Hepatocyte (in vitro differentiated cells): ENCODE data around the gene WDPCP. TPM values are rescaled to one million over a fixed set of nuclear protein-coding genes. Genes with fewer than 3 reads are reported as not detected.

Experiments
- DNase-seq: peaks from one replicate; pipeline ENCODE4 v3.0.0-alpha.2; 2016; ENCODE audit warnings: low spot score
- H2AFZ ChIP-seq: fragments of 200-600 bp; sonication (generic); 2 replicates; pipeline ENCODE4 v1.6.0; 2016; ENCODE audit warnings: antibody characterized with exemption, mild to moderate bottlenecking
- H3K27ac ChIP-seq: fragments of 200-600 bp; sonication (generic); 2 replicates; pipeline ENCODE4 v1.5.1; 2016; ENCODE audit warnings: mild to moderate bottlenecking
- H3K27me3 ChIP-seq: fragments of 200-600 bp; sonication (generic); 2 replicates; pipeline ENCODE4 v1.6.1; 2016
- H3K36me3 ChIP-seq: fragments of 200-600 bp; sonication (generic); replicated peaks from 2 replicates; pipeline ENCODE4 v1.5.1; 2016; ENCODE audit warnings: low read depth; ENCODE audit not compliant: insufficient read depth
- H3K4me1 ChIP-seq: fragments of 200-600 bp; sonication (generic); 2 replicates; pipeline ENCODE4 v1.5.1; 2016; ENCODE audit warnings: mild to moderate bottlenecking, moderate library complexity; ENCODE audit not compliant: insufficient read depth
- H3K4me2 ChIP-seq: fragments of 200-600 bp; sonication (generic); 2 replicates; pipeline ENCODE4 v1.6.0; 2016
- H3K4me3 ChIP-seq: fragments of 200-600 bp; sonication (generic); 2 replicates; pipeline ENCODE4 v1.5.1; 2016; ENCODE audit warnings: mild to moderate bottlenecking
- H3K79me2 ChIP-seq: fragments of 200-600 bp; sonication (generic); 2 replicates; pipeline ENCODE4 v1.6.0; 2017; ENCODE audit warnings: mild to moderate bottlenecking
- H3K9me2 ChIP-seq: fragments of 200-600 bp; sonication (generic); replicated peaks from 2 replicates; pipeline ENCODE4 v1.6.0; 2017; ENCODE audit warnings: mild to moderate bottlenecking; ENCODE audit not compliant: insufficient read depth
- H3K9me3 ChIP-seq: fragments of 200-600 bp; sonication (generic); 2 replicates; pipeline ENCODE4 v1.5.1; 2016; ENCODE audit warnings: low read depth, mild to moderate bottlenecking
- H4K20me1 ChIP-seq: fragments of 200-600 bp; sonication (generic); 2 replicates; pipeline ENCODE4 v1.6.0; 2016; ENCODE audit warnings: mild to moderate bottlenecking; ENCODE audit not compliant: insufficient read depth, poor library complexity, severe bottlenecking
- CTCF ChIP-seq: fragments of 200-600 bp; sonication (generic); IDR thresholded peaks from 2 replicates; pipeline ENCODE4 v1.5.1; 2016; ENCODE audit warnings: antibody characterized with exemption, mild to moderate bottlenecking; ENCODE audit not compliant: poor library complexity
- EZH2 ChIP-seq: fragments of 200-600 bp; sonication (generic); IDR thresholded peaks from 2 replicates; pipeline ENCODE4 v1.6.1; 2016; ENCODE audit warnings: antibody characterized with exemption, mild to moderate bottlenecking, borderline replicate concordance
- EZH2phosphoT487 ChIP-seq: fragments of 200-600 bp; sonication (generic); IDR thresholded peaks from one replicate; pipeline ENCODE4 v1.6.1; 2018; ENCODE audit warnings: antibody characterized with exemption, mild to moderate bottlenecking, low read depth, moderate library complexity; ENCODE audit not compliant: unreplicated experiment, severe bottlenecking
- WGBS: methylation state at CpG from one replicate; pipeline ENCODE4 v1.1.6; 2016; ENCODE audit warnings: low lambda C conversion rate; ENCODE audit errors: missing lambda C conversion rate; 5-methylcytosine and 5-hydroxymethylcytosine counted together
- polyA plus RNA-seq: library from polyadenylated mRNA; unstranded; fragments of >200 nt; fragmentation: Nextera tagmentation; extraction: Ambion mirVana; gene quantifications from 2 replicates; pipeline ENCODE4 v1.2.1, GENCODE V29; 2016
- total RNA-seq: library from RNA; depleted of rRNA; stranded (reverse); fragments of >200 nt; gene quantifications from 2 replicates; pipeline ENCODE4 v1.2.3, GENCODE V29; 2014

Gene WDPCP
- total and polyA plus RNA-seq, 2 experiments from 2014 or later = 4.9 to 12.8 TPM

DNA sequence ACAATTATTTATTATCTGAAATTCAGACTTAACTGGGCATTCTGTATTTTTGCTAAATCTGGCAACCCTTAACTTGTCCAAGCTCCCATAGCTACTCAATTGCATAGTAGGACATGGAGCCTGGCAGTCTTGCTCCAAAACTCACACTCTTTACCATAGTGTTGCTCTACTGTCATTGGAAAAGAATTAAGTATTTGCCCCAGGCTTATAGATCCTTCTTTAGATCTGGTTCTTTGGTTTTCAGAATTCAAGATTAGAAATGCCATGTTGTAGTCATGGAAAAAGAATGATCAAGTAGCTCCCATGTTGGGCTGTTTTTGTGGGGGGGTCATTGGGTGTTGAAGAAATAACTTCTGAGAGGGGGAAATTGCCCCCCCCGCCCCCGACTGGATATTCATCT, 240.9 kb downstream of the WDPCP start:
- no peaks in the 10 kb centered on the region for H3K9me2 ChIP-seq
- H4K20me1 ChIP-seq = no peaks in the 10 kb centered on the region
- H3K27me3 ChIP-seq = no peaks in the 10 kb centered on the region
- H3K4me1 ChIP-seq = no peaks in the 10 kb centered on the region
- DNase-seq = no peak
- no peak overlapping the region for H2AFZ ChIP-seq
- 95% methylated on average over 2 of the region's 2 CpGs for WGBS
- H3K27ac ChIP-seq = no peak overlapping the region
- no peak overlapping the region for H3K4me3 ChIP-seq
- H3K4me2 ChIP-seq = no peak overlapping the region
- no peaks in the 10 kb centered on the region for H3K36me3 ChIP-seq
- TF ChIP-seq CTCF (no peak), EZH2 (no peak)
- no peaks in the 10 kb centered on the region for H3K79me2 ChIP-seq
- H3K9me3 ChIP-seq = peaks cover 9% of the 10 kb centered on the region

DNA sequence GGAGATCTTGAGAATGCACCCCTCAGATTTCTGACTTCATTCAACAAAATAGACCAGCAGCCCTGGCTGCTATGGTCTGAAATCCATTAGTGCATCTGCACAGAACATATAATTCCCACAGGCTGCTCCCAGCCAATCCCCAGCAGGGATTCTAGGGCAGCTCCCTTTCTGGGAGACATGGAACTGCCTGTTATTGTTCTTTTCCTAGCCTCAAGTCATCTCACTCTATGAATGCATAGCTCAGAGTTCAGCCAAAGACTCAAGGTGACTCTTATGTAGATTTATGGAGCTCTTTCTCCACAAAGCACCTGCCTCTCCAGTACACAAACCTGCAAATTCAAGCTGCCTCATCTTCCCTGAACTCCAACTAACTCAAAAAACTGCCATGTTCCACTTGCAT, 241.9 kb downstream of the WDPCP start:
- H3K79me2 ChIP-seq = no peaks in the 10 kb centered on the region
- no peak for TF ChIP-seq EZH2phosphoT487
- TF ChIP-seq EZH2 = no peak
- TF ChIP-seq CTCF = no peak
- peaks cover 9% of the 10 kb centered on the region for H3K9me3 ChIP-seq
- H3K4me1 ChIP-seq = no peaks in the 10 kb centered on the region
- no peaks in the 10 kb centered on the region for H3K27me3 ChIP-seq
- H3K36me3 ChIP-seq = no peaks in the 10 kb centered on the region
- no peaks in the 10 kb centered on the region for H4K20me1 ChIP-seq
- no peak overlapping the region for H3K27ac ChIP-seq
- H2AFZ ChIP-seq = no peak overlapping the region
- no peak for DNase-seq
- no peaks in the 10 kb centered on the region for H3K9me2 ChIP-seq
- no peak overlapping the region for H3K4me2 ChIP-seq
- no peak overlapping the region for H3K4me3 ChIP-seq

GRCh38 chr2:63345285-63345633, 243.0 kb downstream of the WDPCP start:
- H3K36me3 ChIP-seq = no peaks in the 10 kb centered on the region
- no peak overlapping the region for H3K4me2 ChIP-seq
- H3K27ac ChIP-seq = no peak overlapping the region
- no peak for DNase-seq
- no peak overlapping the region for H3K4me3 ChIP-seq
- 91% methylated on average over 1 of the region's 1 CpG for WGBS
- no peaks in the 10 kb centered on the region for H3K4me1 ChIP-seq
- no peak overlapping the region for H2AFZ ChIP-seq
- no peaks in the 10 kb centered on the region for H3K9me2 ChIP-seq
- TF ChIP-seq EZH2 (no peak), CTCF (no peak), EZH2phosphoT487 (no peak)
- H3K79me2 ChIP-seq = no peaks in the 10 kb centered on the region
- peaks cover 9% of the 10 kb centered on the region for H3K9me3 ChIP-seq
- no peaks in the 10 kb centered on the region for H4K20me1 ChIP-seq
- no peaks in the 10 kb centered on the region for H3K27me3 ChIP-seq

- Histone ChIP-seq H3K36me3 (no peaks in the 10 kb centered on the region), H3K4me3 (no peak overlapping the region), H3K4me2 (no peak overlapping the region), H4K20me1 (no peaks in the 10 kb centered on the region), H3K9me2 (no peaks in the 10 kb centered on the region), H3K27ac (no peak overlapping the region), H3K79me2 (no peaks in the 10 kb centered on the region), H3K27me3 (no peaks in the 10 kb centered on the region), H3K9me3 (peaks cover 9% of the 10 kb centered on the region), H2AFZ (no peak overlapping the region), H3K4me1 (no peaks in the 10 kb centered on the region)
- DNase-seq = no peak
- WGBS = 94% methylated on average over 2 of the region's 2 CpGs
- no peak for TF ChIP-seq EZH2phosphoT487
- TF ChIP-seq CTCF = no peak
- TF ChIP-seq EZH2 = no peak
Measured at GRCh38 chr2:63344575-63345284, 243.5 kb downstream of the WDPCP start.
